Measurements from ENCODE around the gene IQGAP2. TPM values are rescaled to one million over a fixed set of nuclear protein-coding genes. Genes with fewer than 3 reads are reported as not detected.
A peak's percentile ranks its signal among the peaks of the same experiment; 100 is the strongest.
"Not testable (repeated sequence)": the region's sequence is repeated elsewhere in the genome, so short reads cannot be mapped to it uniquely, and the experiment has no call there.

The IQGAP2 gene
- total RNA-seq, 1 donor from 2014 or later = 110 TPM

GRCh38 chr5:76592692-76593091, 189.6 kb downstream of the IQGAP2 start:
- ATAC-seq = no peak
- DNase-seq (ENCODE audit: low spot score) = no peak

DNA sequence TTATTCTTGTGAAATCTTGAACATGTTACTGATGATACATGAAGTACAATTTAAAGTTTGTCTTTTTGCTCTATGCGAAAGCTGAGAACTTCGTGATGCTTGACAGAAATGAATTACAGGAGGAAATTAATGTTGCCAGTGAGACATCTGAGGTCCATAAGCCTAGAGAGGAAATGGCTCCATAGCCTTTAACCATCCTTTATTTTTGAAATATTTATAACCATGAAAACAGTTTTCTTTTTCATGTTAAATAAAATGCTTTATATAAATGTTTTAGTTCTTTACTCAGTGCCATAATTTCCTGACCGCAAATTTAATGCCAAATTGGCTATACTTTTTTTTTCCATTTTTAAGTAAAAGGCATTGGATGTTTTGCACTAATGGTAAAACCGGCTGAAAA, 191.0 kb downstream of the IQGAP2 start:
- DNase-seq (ENCODE audit: low spot score) (no peak), ATAC-seq (no peak)

DNA sequence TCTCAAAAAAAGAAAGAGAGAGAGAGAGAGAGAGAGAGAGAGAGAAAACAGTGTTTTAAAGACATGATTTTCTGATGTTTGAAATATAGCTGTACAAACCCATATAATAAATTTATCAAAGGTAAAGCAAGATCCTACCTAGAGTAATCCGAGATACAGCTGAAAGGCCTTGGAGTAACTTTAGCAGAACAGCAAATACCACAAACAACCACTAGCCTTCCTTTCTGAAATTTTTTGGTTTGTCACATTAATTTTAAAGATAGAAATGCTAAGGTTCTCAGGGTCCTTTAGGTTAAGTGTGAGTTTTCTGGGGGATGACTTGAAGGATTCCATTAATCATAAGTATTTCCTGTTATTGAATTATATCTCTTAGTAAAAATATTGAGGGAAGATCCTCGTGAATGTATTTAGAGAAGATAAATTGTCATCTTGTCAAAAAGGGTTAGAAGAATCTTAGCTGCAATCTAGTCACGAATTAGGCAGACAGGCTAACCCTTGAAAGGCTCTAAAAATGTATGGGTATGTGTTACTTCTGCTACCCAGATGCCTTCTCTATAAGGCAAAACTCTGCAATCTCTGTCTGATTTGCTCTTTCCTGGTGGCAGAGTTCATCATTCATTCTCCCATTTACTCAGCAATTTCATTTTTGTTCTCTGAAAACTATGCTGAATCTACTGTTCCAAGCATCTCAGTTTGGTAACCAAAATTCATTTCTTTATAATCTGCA, 192.8 kb downstream of the IQGAP2 start:
- DNase-seq (ENCODE audit: low spot score) (no peak), ATAC-seq (no peak)

DNA sequence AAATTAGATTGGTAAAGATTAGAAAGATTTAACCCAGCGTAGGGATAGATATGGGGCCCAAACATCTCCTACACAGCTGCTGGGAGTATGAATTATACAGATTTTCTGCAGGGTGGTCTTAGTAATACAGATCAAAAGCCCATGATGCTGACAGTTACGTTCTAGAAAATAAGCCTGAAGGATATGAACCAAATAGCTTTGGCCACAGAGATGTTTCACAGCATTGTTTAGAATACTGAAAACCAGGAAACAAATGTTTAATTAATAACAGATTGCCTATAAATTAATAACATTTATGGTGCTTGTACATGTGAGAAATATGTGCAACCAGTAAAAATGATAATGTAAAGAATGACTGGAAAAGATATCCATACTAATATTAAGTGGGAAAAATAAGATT, 195.4 kb downstream of the IQGAP2 start:
- no peak for DNase-seq (ENCODE audit: low spot score)
- ATAC-seq = no peak

DNA sequence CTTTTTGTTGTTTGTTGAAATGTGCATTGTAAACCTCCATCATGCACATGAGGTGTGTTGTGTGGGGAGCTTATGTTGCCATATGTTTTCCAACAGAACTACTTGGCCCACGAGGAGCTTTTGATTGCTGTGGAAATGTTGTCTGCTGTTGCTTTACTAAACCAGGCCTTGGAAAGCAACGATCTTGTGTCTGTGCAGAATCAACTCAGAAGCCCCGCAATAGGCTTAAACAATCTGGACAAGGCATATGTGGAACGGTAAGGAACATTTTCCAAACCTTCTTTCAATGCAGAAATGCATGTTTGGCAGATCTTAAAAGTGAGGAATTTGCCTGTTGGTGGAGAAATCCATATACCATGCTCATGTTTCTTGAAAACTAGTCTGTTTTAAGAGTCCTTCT, 197.6 kb downstream of the IQGAP2 start:
- ATAC-seq (no peak), DNase-seq (ENCODE audit: low spot score) (no peak)

DNA sequence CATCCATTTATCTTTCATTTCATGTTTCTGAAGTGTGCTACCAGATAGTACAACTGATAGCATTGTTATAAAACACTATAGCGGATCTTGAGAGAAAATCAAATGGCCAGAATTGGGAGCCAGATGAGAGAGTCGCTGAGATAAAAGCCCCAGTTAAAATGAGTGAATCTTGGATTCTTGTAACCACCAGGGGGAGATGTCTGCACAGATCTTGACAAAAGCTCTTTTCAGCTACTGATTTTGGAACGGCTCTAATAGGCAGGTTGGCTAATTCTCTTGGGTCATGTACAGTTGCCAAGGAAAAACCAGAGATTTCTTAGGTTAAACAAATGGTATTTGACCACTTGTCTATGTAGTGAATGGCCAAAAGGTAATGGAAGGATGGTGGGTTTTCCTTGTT, 198.4 kb downstream of the IQGAP2 start:
- ATAC-seq = peak; percentile 94
- DNase-seq (ENCODE audit: low spot score) = no peak

DNA sequence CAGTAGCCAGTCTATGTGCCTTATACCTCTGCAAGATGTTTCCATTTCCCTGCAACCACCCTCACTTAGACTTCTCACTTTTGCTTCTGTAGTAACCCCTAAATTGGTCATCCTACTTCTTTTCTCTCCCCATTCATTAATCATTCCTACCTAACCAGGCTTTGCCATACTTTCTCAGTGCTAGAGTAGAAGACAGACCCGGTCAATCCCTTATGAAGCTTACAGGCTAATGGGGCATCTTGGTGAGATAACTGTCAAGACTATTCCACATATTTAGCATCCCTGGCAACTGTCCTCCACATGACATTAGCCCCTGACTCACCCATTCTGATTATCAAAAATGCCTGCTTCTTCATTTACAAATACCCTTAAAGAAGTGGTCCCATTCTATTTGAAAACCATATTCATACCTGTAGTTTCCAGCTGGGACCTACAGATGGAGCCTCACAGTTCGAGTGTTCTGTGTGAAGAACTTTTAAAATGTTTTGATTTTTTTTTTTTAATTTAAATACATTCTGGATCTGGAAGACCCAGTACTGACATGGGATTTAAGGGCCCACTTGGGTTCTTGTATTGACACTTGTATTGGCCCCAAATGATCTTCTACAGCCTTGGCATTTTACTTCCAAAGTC, 199.1 kb downstream of the IQGAP2 start:
- no peak for DNase-seq (ENCODE audit: low spot score)
- no peak for ATAC-seq

DNA sequence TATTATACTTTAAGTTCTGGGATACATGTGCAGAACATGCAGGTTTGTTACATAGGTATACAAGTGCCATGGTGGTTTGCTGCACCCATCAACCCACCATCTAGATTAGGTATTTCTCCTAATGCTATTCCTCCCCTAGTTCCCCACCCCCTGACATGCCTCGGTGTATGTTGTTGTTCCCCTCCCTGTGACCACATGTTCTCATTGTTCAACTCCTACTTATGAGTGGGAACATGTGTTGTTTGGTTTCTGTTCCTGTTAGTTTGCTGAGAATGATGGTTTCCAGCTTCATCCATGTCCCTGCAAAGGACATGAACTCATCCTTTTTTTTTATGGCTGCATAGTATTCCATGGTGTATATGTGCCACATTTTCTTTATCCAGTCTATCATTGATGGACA, 200.9 kb downstream of the IQGAP2 start:
- DNase-seq (ENCODE audit: low spot score); ATAC-seq: not testable (repeated sequence)

- DNase-seq (ENCODE audit: low spot score) = no peak
- ATAC-seq = no peak
These were observed 201.8 kb downstream of the IQGAP2 start for GRCh38 chr5:76604838-76605237.

GRCh38 chr5:76606701-76607100, 203.6 kb downstream of the IQGAP2 start:
- DNase-seq (ENCODE audit: low spot score) (no peak), ATAC-seq (no peak)

- DNase-seq (ENCODE audit: low spot score) (no peak), ATAC-seq (no peak)
These were observed 204.3 kb downstream of the IQGAP2 start for GRCh38 chr5:76607353-76607871.

- ATAC-seq = no peak
These were observed 205.7 kb downstream of the IQGAP2 start for GRCh38 chr5:76608833-76609232.

DNA sequence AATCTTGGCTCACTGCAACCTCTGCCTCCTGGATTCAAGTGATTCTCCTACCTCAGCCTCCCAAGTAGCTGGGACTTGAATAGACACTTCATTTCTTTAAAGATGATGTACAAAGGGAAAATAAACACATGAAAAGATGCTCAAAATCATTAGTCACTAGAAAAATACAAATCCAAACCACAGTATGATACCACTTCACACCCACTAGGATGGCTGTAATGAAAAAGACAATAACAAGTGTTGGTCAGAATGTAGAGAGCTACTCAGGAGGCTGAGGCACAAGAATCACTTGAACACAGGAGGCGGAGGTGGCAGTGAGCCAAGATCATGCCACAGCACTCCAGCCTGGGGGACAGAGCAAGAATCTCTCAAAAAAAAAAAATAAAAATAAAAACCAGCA, 207.1 kb downstream of the IQGAP2 start:
- DNase-seq (ENCODE audit: low spot score) (no peak), ATAC-seq (no peak)

More at GRCh38 chr5:76608833-76609232, 205.7 kb downstream of the IQGAP2 start:
- DNase-seq (ENCODE audit: low spot score) = no peak

- ATAC-seq (no peak), DNase-seq (ENCODE audit: low spot score) (no peak)
These were observed 209.9 kb downstream of the IQGAP2 start for GRCh38 chr5:76612942-76613341.

GRCh38 chr5:76615759-76616158, 212.7 kb downstream of the IQGAP2 start:
- DNase-seq (ENCODE audit: low spot score) = no peak
- no peak for ATAC-seq

GRCh38 chr5:76616206-76616605, 213.1 kb downstream of the IQGAP2 start:
- ATAC-seq (no peak), DNase-seq (ENCODE audit: low spot score) (no peak)

GRCh38 chr5:76617229-76617628, 214.1 kb downstream of the IQGAP2 start:
- ATAC-seq = no peak
- no peak for DNase-seq (ENCODE audit: low spot score)

GRCh38 chr5:76617675-76618074, 214.6 kb downstream of the IQGAP2 start:
- no peak for ATAC-seq
- DNase-seq (ENCODE audit: low spot score) = no peak

- no peak for ATAC-seq
- DNase-seq (ENCODE audit: low spot score) = no peak
These were observed 217.1 kb downstream of the IQGAP2 start for GRCh38 chr5:76620166-76620565.

DNA sequence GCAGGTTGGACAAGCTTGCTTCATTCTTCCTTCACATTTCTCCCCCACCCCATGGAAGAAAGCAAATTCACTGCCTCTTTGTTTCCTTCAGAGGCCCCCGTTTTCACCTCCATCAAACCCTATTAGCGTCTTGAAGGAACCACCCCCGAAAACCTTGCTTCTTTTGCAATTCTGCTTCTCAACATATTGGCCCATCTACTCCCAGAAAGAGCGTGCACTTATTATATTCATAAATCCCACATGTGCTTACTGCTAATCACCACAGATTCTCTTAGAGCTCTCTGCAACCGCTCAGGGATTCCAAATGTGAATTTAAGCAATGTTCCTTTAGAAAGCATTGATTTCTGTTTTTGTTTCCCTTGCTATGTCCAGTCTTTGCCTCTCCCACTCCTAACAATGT, 219.0 kb downstream of the IQGAP2 start:
- ATAC-seq = no peak

DNA sequence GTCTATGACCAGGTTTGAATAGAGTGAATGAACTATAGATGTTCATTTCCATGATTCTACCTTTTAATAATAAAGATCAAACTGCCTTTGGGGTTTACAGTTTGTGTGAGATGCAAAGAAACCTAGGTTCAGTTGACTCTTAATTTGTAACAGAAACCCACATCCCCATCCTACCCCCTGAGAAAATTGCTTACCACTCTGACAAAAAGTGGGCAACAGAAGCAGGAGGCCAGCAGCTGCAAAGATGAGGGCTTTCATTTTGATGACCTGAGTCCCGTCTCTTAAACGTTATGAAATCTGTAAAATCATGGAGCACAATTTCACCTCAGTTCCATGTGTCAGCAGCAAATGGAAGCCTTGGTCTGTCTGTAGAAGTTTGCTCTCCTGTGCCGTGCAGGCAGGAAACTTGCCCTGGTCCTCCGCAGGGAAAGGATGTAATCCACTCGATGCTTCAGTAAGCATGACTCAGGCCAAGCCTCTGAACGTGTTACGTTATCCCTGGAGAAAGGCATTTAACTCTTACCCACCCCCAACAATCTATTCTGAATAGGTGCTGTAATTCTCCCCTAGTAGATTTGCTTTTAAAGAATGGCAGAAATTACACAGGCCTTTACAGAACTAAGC, 220.0 kb downstream of the IQGAP2 start, which contains the start of gene F2RL2:
F2RL2 (minus strand) TSS at position 431 of the 624 bp plus-strand sequence; CDS start at position 258, 173 bp downstream.
- no peak for DNase-seq (ENCODE audit: low spot score)
- ATAC-seq = peak; percentile 64

More for the DNA sequence above, 219.0 kb downstream of the IQGAP2 start:
- DNase-seq (ENCODE audit: low spot score) = no peak

All from left lobe of liver (tissue), 2 donors.